ENCODE data around the gene KRTAP5-8.

Gene KRTAP5-8

GRCh38 chr11:71537537-71537936 lies 288 bp upstream of the KRTAP5-8 start:
- TF ChIP-seq CEBPB (IDR thresholded peaks at IDR 0.05) (no peak), CREB1 (IDR thresholded peaks at IDR 0.05; ENCODE audit: low read depth) (no peak), MAX (IDR thresholded peaks at IDR 0.05) (no peak), TAF1 (IDR thresholded peaks at IDR 0.05; ENCODE audit: low read depth) (no peak), FOXM1 (IDR thresholded peaks at IDR 0.05; ENCODE audit: borderline replicate concordance, low read depth) (no peak), TCF12 (IDR thresholded peaks at IDR 0.05; ENCODE audit: low read depth) (no peak), USF1 (IDR thresholded peaks at IDR 0.05) (no peak), EGR1 (IDR thresholded peaks at IDR 0.05) (no peak), TEAD4 (IDR thresholded peaks at IDR 0.05) (no peak), RAD21 (IDR thresholded peaks at IDR 0.05; ENCODE audit: low read depth) (no peak), YY1 (IDR thresholded peaks at IDR 0.05; ENCODE audit: low read depth) (no peak), EP300 (IDR thresholded peaks at IDR 0.05; ENCODE audit: borderline replicate concordance) (no peak), NFIC (IDR thresholded peaks at IDR 0.05) (no peak), ZBTB7A (IDR thresholded peaks at IDR 0.05; ENCODE audit: low read depth) (no peak), REST (IDR thresholded peaks at IDR 0.05; ENCODE audit: low read depth) (no peak)

- TF ChIP-seq TAF1 (IDR thresholded peaks at IDR 0.05; ENCODE audit: low read depth) (no peak), MAX (IDR thresholded peaks at IDR 0.05) (no peak), RAD21 (IDR thresholded peaks at IDR 0.05; ENCODE audit: low read depth) (no peak), EP300 (IDR thresholded peaks at IDR 0.05; ENCODE audit: borderline replicate concordance) (no peak), CEBPB (IDR thresholded peaks at IDR 0.05) (no peak), TEAD4 (IDR thresholded peaks at IDR 0.05) (no peak), USF1 (IDR thresholded peaks at IDR 0.05) (no peak), EGR1 (IDR thresholded peaks at IDR 0.05) (no peak), NFIC (IDR thresholded peaks at IDR 0.05) (no peak), TCF12 (IDR thresholded peaks at IDR 0.05; ENCODE audit: low read depth) (no peak), ZBTB7A (IDR thresholded peaks at IDR 0.05; ENCODE audit: low read depth) (no peak), YY1 (IDR thresholded peaks at IDR 0.05; ENCODE audit: low read depth) (no peak), FOXM1 (IDR thresholded peaks at IDR 0.05; ENCODE audit: borderline replicate concordance, low read depth) (no peak), REST (IDR thresholded peaks at IDR 0.05; ENCODE audit: low read depth) (no peak), CREB1 (IDR thresholded peaks at IDR 0.05; ENCODE audit: low read depth) (no peak)
Measured at GRCh38 chr11:71538666-71538990, 803 bp downstream of the KRTAP5-8 start.

- no peak for TF ChIP-seq MAX (IDR thresholded peaks at IDR 0.05)
- no peak for TF ChIP-seq YY1 (IDR thresholded peaks at IDR 0.05; ENCODE audit: low read depth)
- TF ChIP-seq EGR1 (IDR thresholded peaks at IDR 0.05) = no peak
- TF ChIP-seq NFIC (IDR thresholded peaks at IDR 0.05) = no peak
- no peak for TF ChIP-seq USF1 (IDR thresholded peaks at IDR 0.05)
Measured at GRCh38 chr11:71539017-71539416, 1.2 kb downstream of the KRTAP5-8 start.

GRCh38 chr11:71542382-71542781 lies 4.6 kb downstream of the KRTAP5-8 start:
- no peak for TF ChIP-seq REST (IDR thresholded peaks at IDR 0.05; ENCODE audit: low read depth)
- TF ChIP-seq EP300 (IDR thresholded peaks at IDR 0.05; ENCODE audit: borderline replicate concordance) = no peak
- no peak for TF ChIP-seq RAD21 (IDR thresholded peaks at IDR 0.05; ENCODE audit: low read depth)
- no peak for TF ChIP-seq CREB1 (IDR thresholded peaks at IDR 0.05; ENCODE audit: low read depth)
- TF ChIP-seq NFIC (IDR thresholded peaks at IDR 0.05) = no peak

Data from Ishikawa (cell line).